Natural killer cell treated with Interleukin-12 subunit alpha and Interleukin-12 subunit beta and Interleukin-15 and Interleukin-18, amount 100 ng/mL, for 72 hours (primary cell): ENCODE measurements around the gene FKBP1B. TPM values are rescaled to one million over a fixed set of nuclear protein-coding genes. Genes with fewer than 3 reads are reported as not detected.
A peak's percentile ranks its signal among the peaks of the same experiment; 100 is the strongest.

Experiments
- ATAC-seq, 2 donors: fragments of 150-1000 bp; cut with Tn5 transposase in 1 of 2; sonication (Bioruptor Pico), chemical (Tn5 transposase) in 1 of 2; 2 replicates each; pipeline ENCODE4 v1.10.0; 2021
- DNase-seq: peaks from one replicate; pipeline ENCODE4 v3.0.0; 2022; ENCODE audit warnings: low spot score
- H3K27ac Mint-ChIP-seq, 2 donors: 1 replicate in 1 of 2; 2 replicates in 1 of 2; pipeline ENCODE4 v1.8.0; 2022; ENCODE audit warnings: mixed read lengths in 2 of 2, mild to moderate bottlenecking in 1 of 2, moderate library complexity in 1 of 2
- H3K27me3 Mint-ChIP-seq, 2 donors: 1 replicate in 1 of 2; 2 replicates in 1 of 2; pipeline ENCODE4 v1.8.0; 2022; ENCODE audit warnings: mixed read lengths in 2 of 2
- H3K36me3 Mint-ChIP-seq: one replicate; pipeline ENCODE4 v1.8.0; 2022; ENCODE audit warnings: mixed read lengths
- H3K4me1 Mint-ChIP-seq, 2 donors: 1 replicate in 1 of 2; 2 replicates in 1 of 2; pipeline ENCODE4 v1.8.0; 2022; ENCODE audit warnings: low read depth in 2 of 2, mixed read lengths in 2 of 2, mild to moderate bottlenecking in 1 of 2
- H3K4me3 Mint-ChIP-seq: one replicate; pipeline ENCODE4 v1.8.0; 2022; ENCODE audit warnings: mixed read lengths
- H3K9me3 Mint-ChIP-seq: 2 replicates; pipeline ENCODE4 v1.8.0; 2022; ENCODE audit warnings: mixed read lengths
- total RNA-seq, 2 donors: library from RNA; stranded (reverse); gene quantifications; one replicate each; pipeline ENCODE4 v1.2.3, GENCODE V29; 2022

The FKBP1B gene
- total RNA-seq, 2 donors from 2014 or later = 1.6 to 2.4 TPM

DNA sequence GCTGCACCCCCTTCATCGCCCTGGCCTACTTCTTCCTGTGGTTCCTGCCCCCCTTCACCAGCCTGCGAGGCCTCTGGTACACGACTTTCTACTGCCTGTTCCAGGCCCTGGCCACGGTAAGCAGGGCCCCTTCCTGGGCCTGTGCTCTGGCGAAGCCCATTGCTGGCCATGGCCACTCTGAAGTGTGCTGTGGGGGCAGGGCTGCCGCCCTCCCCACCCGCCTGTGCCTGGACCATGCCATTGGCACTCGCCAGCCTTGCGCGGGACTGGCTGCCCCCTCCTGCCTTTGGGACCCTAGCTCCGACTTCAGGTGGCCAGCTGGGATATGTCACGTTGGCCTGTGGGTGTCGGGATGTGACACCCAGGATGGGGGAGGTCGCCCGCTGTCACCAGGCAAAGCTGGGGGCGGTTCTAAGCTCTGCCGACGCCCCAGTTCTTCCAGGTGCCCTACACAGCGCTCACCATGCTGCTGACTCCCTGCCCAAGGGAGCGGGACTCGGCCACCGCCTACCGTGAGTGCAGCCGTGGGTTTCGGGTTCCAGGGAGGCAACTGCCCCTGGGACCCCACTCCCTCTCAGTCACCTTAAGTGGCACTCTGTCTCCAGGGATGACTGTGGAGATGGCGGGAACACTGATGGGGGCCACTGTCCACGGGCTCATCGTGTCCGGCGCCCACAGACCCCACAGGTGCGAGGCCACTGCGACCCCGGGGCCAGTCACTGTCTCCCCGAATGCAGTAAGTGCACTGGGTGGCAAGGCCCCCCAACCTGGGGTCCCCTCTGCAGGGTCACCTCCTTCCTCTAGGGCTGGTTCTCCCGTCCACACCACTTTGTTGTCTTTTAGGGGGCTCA is 32.5 kb upstream of the FKBP1B start:
- H3K4me3 Mint-ChIP-seq = no peak overlapping the region
- no peak overlapping the region for H3K27ac Mint-ChIP-seq
- peaks cover 0 to 8% of the 10 kb centered on the region in 2 donors for H3K27me3 Mint-ChIP-seq
- H3K36me3 Mint-ChIP-seq = no peaks in the 10 kb centered on the region
- ATAC-seq (peak; percentile 11 to 15), DNase-seq (no peak)
- no peaks in the 10 kb centered on the region for H3K9me3 Mint-ChIP-seq
- H3K4me1 Mint-ChIP-seq = no peaks in the 10 kb centered on the region

DNA sequence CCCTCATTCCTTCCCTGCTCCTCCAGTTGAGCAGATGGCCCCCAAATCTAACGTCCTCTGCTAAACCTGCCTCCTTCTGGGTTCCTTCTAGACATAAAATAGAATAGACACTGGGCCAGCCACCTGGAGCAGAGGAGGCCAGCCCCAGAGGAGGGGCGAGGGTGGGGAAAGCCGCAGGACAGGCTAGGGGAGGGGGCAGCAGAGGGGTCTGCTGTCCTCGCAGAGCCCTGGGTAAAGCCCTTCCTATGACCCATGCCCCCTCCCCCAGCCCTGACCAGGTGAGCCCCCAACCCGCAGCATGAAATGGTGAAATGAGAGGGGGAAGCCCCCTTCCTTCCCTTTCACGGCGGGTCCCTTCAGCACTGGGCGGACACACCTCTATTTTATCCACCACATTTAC is 31.8 kb upstream of the FKBP1B start:
- H3K36me3 Mint-ChIP-seq = no peaks in the 10 kb centered on the region
- no peak for ATAC-seq
- no peak overlapping the region for H3K4me3 Mint-ChIP-seq
- peaks cover 0 to 3% of the 10 kb centered on the region in 2 donors for H3K27me3 Mint-ChIP-seq
- H3K27ac Mint-ChIP-seq = no peak overlapping the region
- DNase-seq = no peak
- no peaks in the 10 kb centered on the region for H3K9me3 Mint-ChIP-seq
- H3K4me1 Mint-ChIP-seq = no peaks in the 10 kb centered on the region

DNA sequence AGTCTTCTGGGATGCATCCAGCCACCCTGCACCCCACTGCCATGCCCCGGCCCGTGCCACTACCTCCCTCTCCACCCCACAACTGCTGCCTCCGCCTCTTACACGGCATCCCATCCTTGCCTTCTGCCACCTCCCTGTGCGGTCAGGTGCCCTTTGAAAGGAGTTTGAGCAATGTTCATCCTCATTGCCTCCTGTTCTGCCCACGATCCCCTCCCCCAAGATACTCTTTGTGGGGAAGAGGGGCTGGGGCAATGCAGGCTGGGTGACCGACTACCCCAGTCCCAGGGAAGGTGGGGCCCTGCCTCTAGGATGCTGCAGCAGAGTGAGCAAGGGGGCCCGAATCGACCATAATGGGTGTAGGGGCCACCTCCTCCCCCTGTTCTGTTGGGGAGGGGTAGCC is 31.3 kb upstream of the FKBP1B start:
- DNase-seq (no peak), ATAC-seq (no peak)
- Mint-ChIP-seq H3K27me3 (peaks cover 0 to 2% of the 10 kb centered on the region in 2 donors), H3K9me3 (no peaks in the 10 kb centered on the region), H3K36me3 (no peaks in the 10 kb centered on the region), H3K4me3 (no peak overlapping the region), H3K4me1 (no peaks in the 10 kb centered on the region), H3K27ac (no peak overlapping the region)

DNA sequence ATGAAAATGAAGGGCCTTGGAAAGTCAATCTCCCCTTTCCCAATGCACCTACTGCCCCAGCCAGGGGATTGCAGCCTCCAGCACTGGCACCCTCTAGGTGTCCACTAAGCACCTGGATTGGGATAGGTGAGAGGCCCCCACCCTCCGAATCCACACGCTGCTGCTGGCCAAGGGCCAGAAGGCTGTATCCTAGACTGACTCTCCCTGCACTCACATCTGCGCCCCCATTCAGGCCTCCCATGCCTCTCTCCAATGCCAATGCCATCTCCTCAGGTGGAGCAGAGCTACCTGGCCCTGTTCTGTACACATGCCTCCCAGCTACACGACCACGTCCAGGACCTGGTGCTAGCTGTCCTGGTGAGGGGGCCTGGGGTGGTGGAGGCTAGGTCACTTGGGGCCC is 29.8 kb upstream of the FKBP1B start:
- Mint-ChIP-seq H3K9me3 (no peaks in the 10 kb centered on the region), H3K27me3 (no peaks in the 10 kb centered on the region), H3K36me3 (no peaks in the 10 kb centered on the region), H3K4me1 (peaks cover 0 to 4% of the 10 kb centered on the region in 2 donors), H3K27ac (no peak overlapping the region), H3K4me3 (no peak overlapping the region)
- no peak for DNase-seq
- no peak for ATAC-seq

DNA sequence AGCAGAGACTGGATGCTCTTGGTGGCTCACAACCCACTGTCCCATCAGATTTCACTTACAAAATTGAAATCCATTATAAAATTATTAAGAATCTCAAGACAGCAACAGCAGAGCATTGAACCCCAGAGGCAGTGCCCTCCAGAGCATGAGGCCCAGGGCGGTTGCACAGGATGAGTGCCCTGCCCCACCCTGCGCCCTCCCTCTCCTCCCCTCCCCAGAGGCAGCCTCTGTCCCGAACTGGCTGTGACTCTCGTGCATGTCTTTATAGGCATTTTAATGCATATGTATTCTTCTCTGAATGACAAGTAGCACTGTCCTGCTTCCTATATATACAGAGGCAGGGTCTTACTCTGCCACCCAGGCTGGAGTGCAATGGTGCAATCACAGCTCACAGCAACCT is 29.3 kb upstream of the FKBP1B start:
- Mint-ChIP-seq H3K4me3 (no peak overlapping the region), H3K9me3 (no peaks in the 10 kb centered on the region), H3K36me3 (no peaks in the 10 kb centered on the region), H3K27me3 (no peaks in the 10 kb centered on the region), H3K27ac (no peak overlapping the region), H3K4me1 (peaks cover 0 to 4% of the 10 kb centered on the region in 2 donors)
- ATAC-seq = no peak
- DNase-seq = no peak

DNA sequence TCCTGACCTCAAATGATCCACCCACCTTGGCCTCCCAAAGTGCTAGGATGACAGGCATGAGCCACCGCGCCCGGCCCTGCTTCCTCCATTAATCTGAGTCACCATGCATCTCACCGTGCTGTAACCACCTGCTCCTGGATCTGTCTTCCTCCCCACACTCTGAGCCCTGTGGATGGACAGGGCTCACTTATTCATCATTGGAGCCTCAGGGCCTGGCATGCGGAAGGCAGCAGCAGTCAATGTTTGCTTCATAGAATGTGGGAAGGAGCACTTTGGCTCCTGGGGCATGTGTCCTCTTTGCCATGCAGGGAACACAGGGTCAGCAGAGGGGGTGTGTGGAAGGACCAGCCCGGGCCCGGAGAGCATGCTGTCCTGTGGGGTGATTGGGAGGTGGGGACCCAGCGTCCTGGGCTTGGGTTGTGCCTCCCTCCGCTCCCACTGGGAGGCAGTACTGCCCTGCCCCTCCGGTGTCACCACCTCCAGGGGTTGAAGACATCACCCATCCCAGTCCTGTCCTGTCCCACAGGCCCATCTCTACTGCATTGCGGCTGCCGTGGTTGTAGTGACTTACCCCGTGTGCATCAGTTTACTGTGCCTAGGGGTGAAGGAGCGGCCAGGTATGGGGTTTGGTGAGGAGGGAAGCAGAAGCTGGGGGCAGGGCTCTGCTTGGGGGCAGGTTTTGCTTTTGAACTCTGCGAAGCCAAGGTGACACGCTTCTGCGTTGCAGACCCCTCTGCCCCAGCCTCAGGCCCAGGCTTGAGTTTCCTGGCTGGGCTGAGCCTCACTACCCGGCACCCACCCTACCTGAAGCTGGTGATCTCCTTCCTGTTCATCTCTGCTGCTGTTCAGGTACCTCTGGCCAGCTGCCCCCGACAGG is 28.2 kb upstream of the FKBP1B start:
- Mint-ChIP-seq H3K36me3 (no peaks in the 10 kb centered on the region), H3K4me3 (no peak overlapping the region), H3K27ac (no peak overlapping the region), H3K27me3 (no peaks in the 10 kb centered on the region), H3K4me1 (peaks cover 0 to 4% of the 10 kb centered on the region in 2 donors), H3K9me3 (no peaks in the 10 kb centered on the region)
- peak; percentile 46 to 52 for ATAC-seq
- no peak for DNase-seq

DNA sequence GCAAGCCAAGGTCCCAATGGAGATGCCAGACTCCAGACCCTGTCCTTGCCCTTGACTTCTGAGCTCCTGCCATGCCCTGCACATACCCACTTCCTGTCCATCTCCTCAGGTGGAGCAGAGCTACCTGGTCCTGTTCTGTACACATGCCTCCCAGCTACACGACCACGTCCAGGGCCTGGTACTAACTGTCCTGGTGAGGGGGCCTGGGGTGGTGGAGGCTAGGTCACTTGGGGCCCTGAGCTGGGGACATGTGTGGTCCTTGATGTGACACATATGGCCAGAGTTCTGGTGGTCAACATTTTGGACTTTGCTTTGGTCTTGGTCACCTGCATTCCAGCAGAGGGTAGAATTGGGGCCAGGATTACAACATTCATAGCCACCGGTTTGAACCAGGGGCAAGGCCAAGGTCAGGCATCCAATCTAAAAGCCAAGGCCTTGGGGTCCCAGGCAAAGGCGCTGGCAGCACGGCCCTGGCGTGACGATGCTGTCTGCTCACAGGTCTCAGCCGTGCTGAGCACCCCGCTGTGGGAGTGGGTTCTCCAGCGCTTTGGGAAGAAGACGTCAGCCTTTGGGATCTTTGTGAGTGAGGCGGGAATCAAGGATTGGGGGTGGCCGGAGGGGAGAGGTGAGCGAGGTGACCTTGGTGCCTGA is 27.1 kb upstream of the FKBP1B start:
- no peak for ATAC-seq
- no peaks in the 10 kb centered on the region for H3K36me3 Mint-ChIP-seq
- H3K4me1 Mint-ChIP-seq = peaks cover 0 to 4% of the 10 kb centered on the region in 2 donors
- H3K4me3 Mint-ChIP-seq = no peak overlapping the region
- no peaks in the 10 kb centered on the region for H3K9me3 Mint-ChIP-seq
- DNase-seq = no peak
- H3K27me3 Mint-ChIP-seq = no peaks in the 10 kb centered on the region
- no peak overlapping the region for H3K27ac Mint-ChIP-seq

DNA sequence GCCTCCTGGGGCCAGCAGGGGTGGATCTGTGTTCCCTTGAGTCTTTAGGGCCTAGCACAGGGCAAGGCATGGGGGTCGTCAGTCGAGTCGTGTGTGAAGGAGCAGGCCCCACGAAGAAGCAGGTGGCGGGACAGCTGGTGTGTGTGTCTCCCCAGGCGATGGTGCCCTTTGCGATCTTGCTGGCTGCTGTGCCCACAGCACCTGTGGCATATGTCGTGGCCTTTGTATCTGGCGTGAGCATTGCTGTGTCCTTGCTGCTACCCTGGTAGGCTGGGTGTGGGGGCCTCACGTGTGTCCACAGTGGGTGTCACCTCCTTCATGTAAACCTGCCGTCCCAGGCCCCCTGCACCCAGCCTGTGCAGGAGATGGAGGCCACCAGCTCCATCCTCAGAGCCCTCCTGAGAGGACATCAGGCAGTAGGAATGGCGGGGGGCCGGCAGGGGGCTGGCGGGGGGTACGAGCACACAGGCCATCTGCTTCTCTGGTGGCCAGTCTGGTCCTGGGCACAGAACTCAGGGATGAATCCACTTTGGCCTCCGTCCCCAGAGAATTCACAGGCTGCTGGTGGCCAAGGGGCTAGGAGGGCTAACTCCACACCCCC is 26.5 kb upstream of the FKBP1B start:
- Mint-ChIP-seq H3K27me3 (no peaks in the 10 kb centered on the region), H3K4me1 (peaks cover 0 to 4% of the 10 kb centered on the region in 2 donors), H3K9me3 (no peaks in the 10 kb centered on the region), H3K36me3 (no peaks in the 10 kb centered on the region), H3K4me3 (no peak overlapping the region), H3K27ac (no peak overlapping the region)
- DNase-seq = no peak
- ATAC-seq = no peak

DNA sequence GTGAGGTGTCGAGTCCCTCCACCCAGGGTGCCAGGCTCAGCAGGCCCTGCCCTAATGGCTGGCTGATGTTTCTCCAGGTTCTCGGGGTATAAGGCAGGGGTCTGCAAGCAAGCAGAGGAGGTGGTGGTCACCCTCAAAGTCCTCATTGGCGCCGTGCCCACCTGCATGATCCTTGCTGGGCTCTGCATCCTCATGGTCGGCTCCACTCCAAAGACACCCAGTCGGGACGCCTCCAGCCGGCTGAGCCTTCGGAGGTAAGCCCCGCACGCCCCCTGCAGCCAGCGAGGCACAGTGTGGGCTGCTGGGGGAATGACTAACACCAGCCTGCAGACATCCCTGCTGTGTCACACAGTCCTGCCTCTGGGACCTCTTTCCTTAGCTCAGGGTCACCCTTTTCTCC is 25.5 kb upstream of the FKBP1B start:
- Mint-ChIP-seq H3K27ac (no peak overlapping the region), H3K9me3 (no peaks in the 10 kb centered on the region), H3K4me1 (peaks cover 0 to 4% of the 10 kb centered on the region in 2 donors), H3K27me3 (no peaks in the 10 kb centered on the region), H3K4me3 (no peak overlapping the region), H3K36me3 (no peaks in the 10 kb centered on the region)
- ATAC-seq (no peak), DNase-seq (no peak)

DNA sequence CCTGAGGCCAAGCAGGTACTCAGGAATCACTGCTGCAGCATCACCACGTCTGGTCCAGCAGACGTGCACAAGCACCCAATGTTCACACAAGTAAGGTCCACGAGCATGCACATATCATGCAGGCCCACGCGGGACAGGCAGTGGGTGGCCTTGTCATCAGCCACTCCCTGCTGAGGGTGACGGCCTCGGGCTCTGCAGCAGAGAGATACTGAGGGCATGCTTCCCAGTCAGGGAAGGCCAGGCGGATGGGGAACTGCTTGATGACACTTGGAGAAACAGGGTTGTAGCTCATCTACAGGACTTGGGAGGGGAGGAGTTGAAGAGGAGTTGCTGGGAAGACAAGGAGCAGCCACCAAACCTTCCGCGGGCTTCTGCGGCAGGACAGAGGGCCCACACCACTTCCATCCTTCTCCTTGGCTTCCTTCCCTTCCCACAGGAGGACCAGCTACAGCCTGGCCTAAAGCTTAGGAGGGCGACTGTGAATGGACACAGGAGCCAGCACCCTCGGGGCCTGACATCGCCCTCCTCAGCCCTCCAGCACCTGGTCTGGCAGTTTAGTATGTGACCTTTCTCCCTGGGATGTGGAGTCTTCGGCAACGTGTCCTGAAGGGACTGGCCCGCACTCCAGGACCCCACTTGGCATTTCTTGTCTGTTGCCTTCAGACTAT is 24.4 kb upstream of the FKBP1B start:
- Mint-ChIP-seq H3K4me1 (peaks cover 0 to 4% of the 10 kb centered on the region in 2 donors), H3K27me3 (no peaks in the 10 kb centered on the region), H3K9me3 (no peaks in the 10 kb centered on the region), H3K4me3 (no peak overlapping the region), H3K27ac (no peak overlapping the region), H3K36me3 (peaks cover 7% of the 10 kb centered on the region)
- ATAC-seq (no peak), DNase-seq (no peak)

DNA sequence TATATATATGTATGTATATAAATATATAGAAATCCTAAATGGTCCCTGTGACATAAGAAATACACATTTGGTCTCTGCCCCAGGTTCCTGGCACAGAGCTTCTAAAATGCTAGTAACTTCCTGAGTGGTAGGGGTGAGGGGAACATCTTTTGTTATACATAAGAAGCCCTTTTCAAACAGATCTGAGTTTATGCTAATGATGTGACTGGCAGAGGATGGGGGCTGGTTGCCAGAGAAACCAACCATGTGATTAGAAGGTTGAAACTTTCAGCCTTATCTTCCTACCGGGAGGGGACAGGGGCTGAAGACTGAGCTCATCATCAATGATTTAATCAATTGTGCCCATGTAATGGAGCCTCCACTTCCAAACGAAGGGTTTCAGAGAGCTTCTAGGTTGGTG is 23.3 kb upstream of the FKBP1B start:
- Mint-ChIP-seq H3K4me3 (no peak overlapping the region), H3K27ac (no peak overlapping the region), H3K9me3 (no peaks in the 10 kb centered on the region), H3K4me1 (peaks cover 0 to 4% of the 10 kb centered on the region in 2 donors), H3K36me3 (peaks cover 12% of the 10 kb centered on the region), H3K27me3 (no peaks in the 10 kb centered on the region)
- ATAC-seq (no peak), DNase-seq (no peak)

DNA sequence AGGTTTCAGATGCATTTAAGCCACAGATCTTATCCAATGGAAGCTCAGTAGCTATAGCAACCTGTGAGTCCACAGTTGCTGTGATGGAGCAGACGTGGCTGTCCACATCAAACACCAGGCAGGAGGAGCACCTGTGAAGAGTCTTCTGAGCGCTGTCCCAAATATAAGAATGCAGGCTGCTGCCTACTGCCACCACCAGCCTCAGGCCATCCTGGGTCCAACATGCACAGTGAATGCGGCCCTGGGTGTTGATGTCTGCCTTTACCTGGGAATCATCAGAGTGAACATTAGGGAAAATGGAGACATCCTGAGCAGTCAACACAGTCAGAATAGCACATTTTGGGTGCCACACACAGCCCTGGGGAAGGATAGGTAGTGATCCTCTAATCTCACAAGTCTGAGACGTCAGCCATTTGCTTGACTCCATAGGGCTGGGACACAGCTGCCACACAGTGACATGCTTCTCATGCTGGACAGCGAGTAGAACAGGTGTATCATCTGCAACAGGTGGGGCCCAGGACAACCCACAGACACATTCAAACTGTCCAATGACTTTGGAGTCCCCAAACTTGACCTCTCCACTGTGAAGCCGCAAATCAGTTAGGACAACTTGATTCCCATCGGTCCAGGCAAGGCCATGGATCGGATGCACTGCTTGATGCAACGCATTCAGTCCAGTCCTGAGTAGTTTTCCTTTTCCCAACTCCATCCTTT is 10.6 kb upstream of the FKBP1B start:
- Mint-ChIP-seq H3K36me3 (no peaks in the 10 kb centered on the region), H3K4me3 (no peak overlapping the region), H3K27ac (no peak overlapping the region), H3K27me3 (no peaks in the 10 kb centered on the region), H3K9me3 (no peaks in the 10 kb centered on the region), H3K4me1 (peaks cover 3 to 5% of the 10 kb centered on the region in 2 donors)
- ATAC-seq (no peak), DNase-seq (no peak)

DNA sequence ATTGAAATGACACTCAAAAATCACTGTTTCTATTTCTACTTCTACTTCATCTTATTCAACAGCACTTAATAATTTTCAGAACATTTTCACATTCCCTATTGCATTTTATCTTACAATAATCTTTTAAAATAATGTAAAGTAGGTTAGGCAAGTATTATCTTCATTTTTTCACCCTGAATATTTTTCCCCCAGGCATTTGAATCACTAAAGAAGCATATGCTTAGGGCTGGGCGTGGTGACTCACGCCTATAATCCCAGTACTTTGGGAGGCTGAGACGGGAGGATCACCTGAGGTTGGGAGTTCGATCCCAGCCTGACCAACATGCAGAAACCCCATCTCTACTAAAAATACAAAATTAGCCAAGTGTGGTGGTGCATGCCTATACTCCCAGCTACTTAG is 9.0 kb upstream of the FKBP1B start:
- H3K4me1 Mint-ChIP-seq = peaks cover 7% of the 10 kb centered on the region in 2 donors
- H3K27ac Mint-ChIP-seq = no peak overlapping the region
- ATAC-seq (no peak), DNase-seq (no peak)
- no peak overlapping the region for H3K4me3 Mint-ChIP-seq
- no peaks in the 10 kb centered on the region for H3K27me3 Mint-ChIP-seq
- H3K9me3 Mint-ChIP-seq = no peaks in the 10 kb centered on the region
- no peaks in the 10 kb centered on the region for H3K36me3 Mint-ChIP-seq
